GM21723 (cell line): ENCODE data around the gene E4F1.
"Not testable (repeated sequence)": the region's sequence is repeated elsewhere in the genome, so short reads cannot be mapped to it uniquely, and the experiment has no call there.

Source experiments
- ATAC-seq: cut with Tn5 transposase; IDR thresholded peaks from one replicate; pipeline ENCODE4 v1.9.1; 2021; ENCODE audit warnings: mild to moderate bottlenecking, moderate library complexity; ENCODE audit not compliant: unreplicated experiment

Gene E4F1

GRCh38 chr16:2240331-2240730 lies 16.9 kb downstream of the E4F1 start:
- not testable (repeated sequence) for ATAC-seq

- no peak for ATAC-seq
Measured at GRCh38 chr16:2242598-2242997, 19.2 kb downstream of the E4F1 start.

- ATAC-seq: no peak
Measured at GRCh38 chr16:2243031-2243528, 19.7 kb downstream of the E4F1 start.

- ATAC-seq: no peak
Measured at GRCh38 chr16:2243781-2244180, 20.4 kb downstream of the E4F1 start.

- ATAC-seq: no peak
Measured at GRCh38 chr16:2244301-2244700, 20.9 kb downstream of the E4F1 start.

- no peak for ATAC-seq
Measured at GRCh38 chr16:2244926-2245795, 21.8 kb downstream of the E4F1 start.

- ATAC-seq: no peak
Measured at GRCh38 chr16:2246301-2246885, 23.0 kb downstream of the E4F1 start.

- no peak for ATAC-seq
Measured at GRCh38 chr16:2250652-2251295, 27.4 kb downstream of the E4F1 start.

GRCh38 chr16:2251296-2252111 lies 28.1 kb downstream of the E4F1 start, which contains the start of gene ECI1:
Gene ECI1, minus strand, starts transcription at chr16:2251587. Its CDS starts 21 bp downstream, at chr16:2251566.
- ATAC-seq: peak; percentile 81

- no peak for ATAC-seq
Measured at GRCh38 chr16:2252806-2253148, 29.4 kb downstream of the E4F1 start.

- no peak for ATAC-seq
Measured at GRCh38 chr16:2253293-2253692, 29.9 kb downstream of the E4F1 start.

- no peak for ATAC-seq
Measured at GRCh38 chr16:2256531-2257140, 33.2 kb downstream of the E4F1 start.

- no peak for ATAC-seq
Measured at GRCh38 chr16:2257726-2258125, 34.3 kb downstream of the E4F1 start.

GRCh38 chr16:2258530-2258929 lies 35.1 kb downstream of the E4F1 start:
- not testable (repeated sequence) for ATAC-seq

GRCh38 chr16:2260250-2260649 lies 36.9 kb downstream of the E4F1 start:
- no peak for ATAC-seq

- ATAC-seq: not testable (repeated sequence)
Measured at GRCh38 chr16:2263026-2263425, 39.6 kb downstream of the E4F1 start.

- not testable (repeated sequence) for ATAC-seq
Measured at GRCh38 chr16:2266887-2267286, 43.5 kb downstream of the E4F1 start.

GRCh38 chr16:2267505-2267912 lies 44.1 kb downstream of the E4F1 start:
- ATAC-seq: peak; percentile 63

GRCh38 chr16:2267913-2268666 lies 44.7 kb downstream of the E4F1 start, which contains the start of gene RNPS1:
Gene RNPS1, minus strand, starts transcription at chr16:2268126. Its CDS starts 3,483 bp downstream, at chr16:2264643.
- peak; percentile 77 for ATAC-seq

- no peak for ATAC-seq
Measured at GRCh38 chr16:2270070-2270462, 46.7 kb downstream of the E4F1 start.
